GM21447 (cell line): ENCODE measurements around the gene CFAP52.
"Not testable (repeated sequence)": the region's sequence is repeated elsewhere in the genome, so short reads cannot be mapped to it uniquely, and the experiment has no call there.

Experiments
- ATAC-seq: cut with Tn5 transposase; IDR thresholded peaks from one replicate; pipeline ENCODE4 v1.9.1; 2021; ENCODE audit not compliant: unreplicated experiment

Gene CFAP52, protein sequence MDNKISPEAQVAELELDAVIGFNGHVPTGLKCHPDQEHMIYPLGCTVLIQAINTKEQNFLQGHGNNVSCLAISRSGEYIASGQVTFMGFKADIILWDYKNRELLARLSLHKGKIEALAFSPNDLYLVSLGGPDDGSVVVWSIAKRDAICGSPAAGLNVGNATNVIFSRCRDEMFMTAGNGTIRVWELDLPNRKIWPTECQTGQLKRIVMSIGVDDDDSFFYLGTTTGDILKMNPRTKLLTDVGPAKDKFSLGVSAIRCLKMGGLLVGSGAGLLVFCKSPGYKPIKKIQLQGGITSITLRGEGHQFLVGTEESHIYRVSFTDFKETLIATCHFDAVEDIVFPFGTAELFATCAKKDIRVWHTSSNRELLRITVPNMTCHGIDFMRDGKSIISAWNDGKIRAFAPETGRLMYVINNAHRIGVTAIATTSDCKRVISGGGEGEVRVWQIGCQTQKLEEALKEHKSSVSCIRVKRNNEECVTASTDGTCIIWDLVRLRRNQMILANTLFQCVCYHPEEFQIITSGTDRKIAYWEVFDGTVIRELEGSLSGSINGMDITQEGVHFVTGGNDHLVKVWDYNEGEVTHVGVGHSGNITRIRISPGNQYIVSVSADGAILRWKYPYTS

DNA sequence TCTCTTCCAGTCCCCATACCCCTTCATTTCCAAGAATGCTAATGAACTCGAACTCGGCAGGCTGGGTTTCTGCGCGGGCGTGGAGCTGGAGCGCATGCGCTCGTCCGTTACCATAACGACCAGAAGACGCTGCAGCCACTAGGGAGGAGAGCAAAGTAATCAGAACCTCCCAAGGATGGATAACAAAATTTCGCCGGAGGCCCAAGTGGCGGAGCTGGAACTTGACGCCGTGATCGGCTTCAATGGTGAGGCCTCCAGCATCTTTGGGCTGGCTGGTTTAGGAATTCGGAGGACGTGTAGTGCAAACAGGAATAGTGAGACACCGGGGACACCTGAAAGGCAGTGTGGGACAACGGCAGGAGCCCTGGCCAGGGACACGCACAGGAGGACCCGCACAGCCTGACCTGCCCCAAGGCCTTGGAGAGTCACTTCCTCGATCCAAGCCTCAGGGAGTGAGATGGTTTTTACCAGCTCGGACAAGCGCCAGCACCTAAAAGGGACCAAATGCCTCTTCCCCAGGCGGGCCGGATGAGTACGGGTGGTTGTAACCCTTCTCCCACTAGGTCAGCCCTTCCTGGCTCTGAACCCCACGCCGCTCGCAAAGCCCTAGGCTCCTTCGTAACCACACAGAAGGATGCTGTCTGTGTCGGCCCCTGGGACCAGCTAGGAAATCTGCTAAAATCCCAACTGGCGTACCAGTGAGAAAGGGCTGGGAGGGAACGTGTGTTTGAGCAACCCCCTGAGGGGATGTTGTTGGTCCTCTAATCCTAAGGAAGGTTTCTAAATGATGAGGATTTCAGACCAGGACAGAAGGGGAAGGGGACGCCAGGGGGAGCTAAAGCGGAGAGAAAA lies at the start of gene CFAP52:
Gene CFAP52, plus strand, starts transcription at position 122 of the 852 bp plus-strand sequence. Its CDS starts 54 bp downstream, at position 176.
- peak; percentile 54 for ATAC-seq

GRCh38 chr17:9527788-9528187 lies 48.7 kb upstream of the CFAP52 start:
- no peak for ATAC-seq

DNA sequence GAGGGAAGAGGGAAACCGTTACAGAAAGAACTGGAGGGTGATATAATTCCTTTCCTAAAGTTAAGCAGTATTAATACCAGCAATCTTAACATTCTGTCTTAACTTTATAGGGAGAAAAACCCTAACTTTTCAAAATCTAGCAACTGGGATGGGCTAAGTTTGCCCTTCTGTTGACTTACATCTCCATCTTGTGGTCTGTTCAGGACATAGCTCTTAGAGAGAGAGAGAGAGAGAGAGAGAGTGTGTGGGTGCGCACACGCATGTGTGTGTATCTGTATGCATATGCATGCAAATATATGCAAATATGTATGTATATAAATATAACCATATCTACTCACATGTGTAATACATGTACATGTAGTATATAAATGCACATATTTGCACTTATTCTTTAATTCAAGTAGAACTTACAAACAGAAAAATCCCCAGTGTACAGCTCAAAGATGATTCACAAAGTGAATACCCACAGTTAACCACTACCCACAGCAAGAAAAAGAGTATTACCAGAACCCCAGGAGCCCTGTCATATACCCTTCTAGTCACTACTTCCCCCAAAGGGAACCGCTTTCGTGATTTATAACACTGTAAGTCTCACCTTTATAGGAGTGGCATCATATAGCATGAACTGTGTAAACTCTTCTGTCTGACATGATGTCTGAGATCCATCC lies 47.3 kb upstream of the CFAP52 start:
- no peak for ATAC-seq

GRCh38 chr17:9531034-9531433 lies 45.4 kb upstream of the CFAP52 start:
- no peak for ATAC-seq

DNA sequence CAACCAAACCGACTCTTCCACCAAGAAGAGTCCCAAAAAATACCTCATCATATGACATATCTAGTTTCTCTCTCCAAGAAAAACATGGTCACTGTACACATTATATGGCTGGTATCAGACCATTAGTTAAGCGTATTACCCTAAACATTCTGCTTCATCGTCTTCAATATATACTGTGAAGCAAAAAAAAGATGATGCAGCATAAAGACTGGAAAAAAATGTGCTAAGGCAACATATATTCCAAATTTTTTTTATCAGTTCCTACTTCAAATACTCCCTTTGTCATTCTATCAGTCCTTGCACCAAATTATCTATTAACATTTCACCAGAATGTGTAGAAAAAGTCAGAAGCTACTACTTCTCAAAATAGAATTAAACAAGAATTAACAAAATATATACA lies 43.7 kb upstream of the CFAP52 start:
- ATAC-seq = no peak

- no peak for ATAC-seq
These were observed 43.0 kb upstream of the CFAP52 start for GRCh38 chr17:9533441-9533840.

GRCh38 chr17:9536061-9536460 lies 40.4 kb upstream of the CFAP52 start:
- no peak for ATAC-seq

DNA sequence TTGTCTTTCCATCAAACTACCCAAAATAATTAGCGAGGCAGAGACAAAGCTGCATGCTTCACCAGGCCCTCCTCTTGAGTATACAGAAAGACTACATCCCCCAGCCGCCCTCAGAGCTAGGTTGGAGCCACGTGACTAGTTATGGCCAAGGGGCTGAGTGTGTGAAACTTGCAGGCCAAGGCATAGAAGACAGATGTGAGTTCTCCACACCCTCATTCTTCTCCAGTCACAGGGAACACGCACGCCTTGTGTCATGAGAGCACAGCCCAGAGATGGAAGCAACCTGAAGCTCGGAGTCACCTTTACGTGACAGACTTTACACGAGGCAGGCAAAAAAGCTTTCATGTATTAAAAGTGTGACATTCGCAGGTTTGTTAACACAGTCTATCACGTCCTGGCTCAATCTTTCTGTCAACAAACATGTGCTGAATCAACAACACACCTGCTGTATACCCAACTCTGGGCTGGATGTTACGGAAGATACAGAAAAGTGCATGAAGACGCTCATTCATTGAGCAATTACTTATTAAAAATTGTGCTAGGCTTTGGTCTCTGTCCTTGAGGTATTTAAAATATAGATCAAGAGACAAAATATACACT lies 39.2 kb upstream of the CFAP52 start:
- no peak for ATAC-seq

- no peak for ATAC-seq
These were observed 37.8 kb upstream of the CFAP52 start for GRCh38 chr17:9538626-9539025.

DNA sequence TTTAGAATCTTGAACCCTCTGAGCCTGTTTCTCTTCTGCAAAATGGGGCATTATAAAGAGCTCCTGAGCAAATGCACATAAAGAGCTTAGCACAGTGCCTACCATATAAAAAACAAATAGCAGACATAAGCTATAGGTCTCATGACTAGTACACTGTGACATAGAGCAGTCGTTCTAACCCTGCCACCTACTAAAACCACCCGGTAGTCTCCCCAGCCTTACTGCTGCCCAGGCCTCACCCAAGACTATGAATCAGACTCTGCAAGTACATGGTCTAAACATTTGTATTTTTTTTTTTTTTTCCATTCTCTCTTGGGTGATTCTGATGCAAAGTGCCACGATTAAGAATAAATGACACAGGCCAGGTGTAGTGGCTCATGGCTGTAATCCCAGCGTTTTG lies 34.7 kb upstream of the CFAP52 start:
- no peak for ATAC-seq

- ATAC-seq = no peak
These were observed 32.2 kb upstream of the CFAP52 start for GRCh38 chr17:9544221-9544620.

GRCh38 chr17:9549215-9549614 lies 27.2 kb upstream of the CFAP52 start:
- no peak for ATAC-seq

DNA sequence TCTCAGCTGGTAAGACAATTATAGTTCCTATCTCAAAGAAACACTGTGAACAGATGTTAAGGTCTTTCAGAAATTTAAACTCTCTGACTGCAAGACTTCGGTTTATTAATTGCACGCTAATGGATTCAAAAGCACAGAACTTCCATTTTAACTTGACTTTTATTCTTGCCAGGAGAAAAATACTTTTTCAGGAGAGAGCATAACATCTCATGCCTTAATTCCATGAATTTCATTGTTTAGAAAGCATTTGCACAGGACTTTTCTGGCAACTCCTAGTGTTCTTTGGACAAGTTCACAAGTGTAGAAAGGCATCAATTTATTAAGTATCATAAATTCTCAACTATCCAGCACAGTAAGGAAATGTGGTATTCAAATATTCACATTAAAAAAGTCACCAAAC lies 23.3 kb upstream of the CFAP52 start:
- ATAC-seq = no peak

DNA sequence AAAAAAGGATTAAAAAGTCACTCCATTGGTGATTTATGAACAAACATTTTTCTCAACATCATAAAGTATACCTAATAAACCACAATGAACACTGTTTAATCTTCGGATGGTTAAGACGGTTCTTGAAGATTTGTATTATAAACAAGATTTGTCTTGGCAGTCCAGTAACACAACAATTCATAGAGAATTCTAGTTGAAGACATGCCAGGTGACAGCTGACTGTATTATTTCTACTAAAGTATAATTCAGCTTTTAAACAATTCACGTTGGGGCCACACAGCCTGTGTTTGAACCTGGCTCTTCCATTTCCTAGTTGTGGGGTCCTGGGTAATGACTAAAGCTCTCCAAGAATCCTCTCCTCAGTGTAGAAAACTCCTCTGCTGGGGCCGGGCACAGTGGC lies 22.8 kb upstream of the CFAP52 start:
- no peak for ATAC-seq

- not testable (repeated sequence) for ATAC-seq
These were observed 21.7 kb upstream of the CFAP52 start for GRCh38 chr17:9554715-9555114.

DNA sequence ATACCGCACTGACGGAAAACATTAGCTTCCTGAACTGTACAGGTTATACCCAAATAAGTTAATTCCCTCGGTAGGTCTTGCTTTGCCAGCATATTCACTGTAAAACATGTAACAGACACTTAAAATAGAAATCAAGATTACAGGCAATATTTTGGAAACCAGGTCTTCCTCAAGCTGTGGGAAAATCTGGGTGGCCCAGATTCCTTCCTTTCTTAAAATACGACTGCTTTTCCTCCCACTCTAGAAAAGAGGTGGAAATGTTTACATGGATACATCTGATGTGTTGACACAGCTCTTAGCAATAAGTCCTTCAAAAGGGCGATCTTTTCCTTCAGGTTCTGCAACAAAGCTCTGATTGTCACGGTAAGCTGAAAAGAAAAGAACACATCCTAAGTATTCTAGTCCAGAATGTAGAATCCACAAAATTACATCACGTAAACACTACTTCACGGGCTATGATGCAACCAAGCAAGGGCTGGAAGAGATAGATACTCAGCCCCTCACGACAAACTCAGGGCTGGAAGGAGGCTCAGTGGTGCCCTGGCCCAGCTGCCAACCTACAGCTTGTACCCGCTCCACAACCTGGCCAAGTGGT lies 19.2 kb upstream of the CFAP52 start:
- no peak for ATAC-seq

GRCh38 chr17:9557857-9558256 lies 18.6 kb upstream of the CFAP52 start:
- ATAC-seq = no peak

DNA sequence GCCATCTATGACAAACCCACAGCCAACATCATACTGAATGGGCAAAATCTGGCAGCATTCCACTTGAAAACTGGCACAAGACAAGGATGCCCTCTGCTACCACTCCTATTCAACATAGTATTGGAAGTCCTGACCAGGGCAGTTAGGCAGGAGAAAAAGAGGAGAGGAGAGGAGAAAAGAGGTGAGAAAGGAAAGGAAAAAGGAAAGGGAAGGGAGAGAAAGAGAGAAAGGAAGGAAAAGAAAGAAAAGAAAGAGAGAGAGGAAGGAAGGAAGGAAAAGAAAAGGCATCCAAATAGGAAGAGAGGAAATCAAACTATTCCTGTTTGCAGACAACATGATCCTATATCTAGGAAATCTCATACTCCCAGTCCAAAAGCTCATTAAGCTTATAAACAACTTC lies 12.3 kb upstream of the CFAP52 start:
- no peak for ATAC-seq

GRCh38 chr17:9566067-9566466 lies 10.4 kb upstream of the CFAP52 start:
- no peak for ATAC-seq

GRCh38 chr17:9566739-9567138 lies 9.7 kb upstream of the CFAP52 start:
- ATAC-seq = not testable (repeated sequence)
